ENCODE measurements around the gene TRAPPC12.

DNA sequence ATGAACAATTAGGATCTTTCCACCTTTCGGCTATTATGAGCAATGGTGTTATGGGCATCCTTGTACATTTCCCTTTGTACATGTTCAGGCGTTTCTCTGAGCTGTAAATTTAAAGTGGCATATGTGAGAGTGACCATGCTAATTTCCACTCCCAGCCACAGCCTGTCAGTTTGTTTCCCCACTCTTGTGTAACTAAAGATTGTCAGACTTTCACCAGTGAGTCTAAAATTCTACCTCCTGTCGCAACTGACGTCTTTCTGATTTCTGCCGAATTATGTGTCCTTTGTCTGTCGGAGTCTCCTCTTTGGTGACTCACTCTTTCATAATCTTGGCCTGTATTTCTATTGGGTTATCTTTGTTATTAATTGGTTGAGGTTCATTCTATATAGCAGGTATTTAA lies 50.7 kb downstream of the TRAPPC12 start:
- TF ChIP-seq, protein P1, sequence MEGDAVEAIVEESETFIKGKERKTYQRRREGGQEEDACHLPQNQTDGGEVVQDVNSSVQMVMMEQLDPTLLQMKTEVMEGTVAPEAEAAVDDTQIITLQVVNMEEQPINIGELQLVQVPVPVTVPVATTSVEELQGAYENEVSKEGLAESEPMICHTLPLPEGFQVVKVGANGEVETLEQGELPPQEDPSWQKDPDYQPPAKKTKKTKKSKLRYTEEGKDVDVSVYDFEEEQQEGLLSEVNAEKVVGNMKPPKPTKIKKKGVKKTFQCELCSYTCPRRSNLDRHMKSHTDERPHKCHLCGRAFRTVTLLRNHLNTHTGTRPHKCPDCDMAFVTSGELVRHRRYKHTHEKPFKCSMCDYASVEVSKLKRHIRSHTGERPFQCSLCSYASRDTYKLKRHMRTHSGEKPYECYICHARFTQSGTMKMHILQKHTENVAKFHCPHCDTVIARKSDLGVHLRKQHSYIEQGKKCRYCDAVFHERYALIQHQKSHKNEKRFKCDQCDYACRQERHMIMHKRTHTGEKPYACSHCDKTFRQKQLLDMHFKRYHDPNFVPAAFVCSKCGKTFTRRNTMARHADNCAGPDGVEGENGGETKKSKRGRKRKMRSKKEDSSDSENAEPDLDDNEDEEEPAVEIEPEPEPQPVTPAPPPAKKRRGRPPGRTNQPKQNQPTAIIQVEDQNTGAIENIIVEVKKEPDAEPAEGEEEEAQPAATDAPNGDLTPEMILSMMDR (IDR thresholded peaks at IDR 0.05; ENCODE audit: insufficient read depth, low read length, poor library complexity, severe bottlenecking): no peak
- no peak for TF ChIP-seq EZH2phosphoT487 (conservative IDR thresholded peaks at IDR 0.05; ENCODE audit: low read length)

All from SU-DHL-6 (cell line).